ENCODE results near the gene PLA2G4A. TPM values are rescaled to one million over a fixed set of nuclear protein-coding genes. Genes with fewer than 3 reads are reported as not detected.

Gene PLA2G4A
- total RNA-seq, 3 donors from 2014 or later: 5.3 to 26.8 (median 6.9) TPM

GRCh38 chr1:187037973-187038553 lies 209.3 kb downstream of the PLA2G4A start:
- H3K36me3 ChIP-seq (ENCODE audit: low read depth): no peaks in the 10 kb centered on the region
- no peaks in the 10 kb centered on the region for H3K4me1 ChIP-seq (ENCODE audit: low read depth)
- DNase-seq (no peak), ATAC-seq (no peak)
- TF ChIP-seq, protein P1, sequence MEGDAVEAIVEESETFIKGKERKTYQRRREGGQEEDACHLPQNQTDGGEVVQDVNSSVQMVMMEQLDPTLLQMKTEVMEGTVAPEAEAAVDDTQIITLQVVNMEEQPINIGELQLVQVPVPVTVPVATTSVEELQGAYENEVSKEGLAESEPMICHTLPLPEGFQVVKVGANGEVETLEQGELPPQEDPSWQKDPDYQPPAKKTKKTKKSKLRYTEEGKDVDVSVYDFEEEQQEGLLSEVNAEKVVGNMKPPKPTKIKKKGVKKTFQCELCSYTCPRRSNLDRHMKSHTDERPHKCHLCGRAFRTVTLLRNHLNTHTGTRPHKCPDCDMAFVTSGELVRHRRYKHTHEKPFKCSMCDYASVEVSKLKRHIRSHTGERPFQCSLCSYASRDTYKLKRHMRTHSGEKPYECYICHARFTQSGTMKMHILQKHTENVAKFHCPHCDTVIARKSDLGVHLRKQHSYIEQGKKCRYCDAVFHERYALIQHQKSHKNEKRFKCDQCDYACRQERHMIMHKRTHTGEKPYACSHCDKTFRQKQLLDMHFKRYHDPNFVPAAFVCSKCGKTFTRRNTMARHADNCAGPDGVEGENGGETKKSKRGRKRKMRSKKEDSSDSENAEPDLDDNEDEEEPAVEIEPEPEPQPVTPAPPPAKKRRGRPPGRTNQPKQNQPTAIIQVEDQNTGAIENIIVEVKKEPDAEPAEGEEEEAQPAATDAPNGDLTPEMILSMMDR (IDR thresholded peaks at IDR 0.05): no peak
- intact Hi-C loops (cut with DNase I, micrococcal nuclease): no loop called here
- H3K9me3 ChIP-seq: no peaks in the 10 kb centered on the region
- no peak overlapping the region for H3K4me3 ChIP-seq

Other genes with a start within 250 kb of the PLA2G4A start
- 10 to 100 TPM in 1 of 3 donors, 1 to 10 TPM in 1, under 1 TPM in 1; 0.75 to 36.6 (median 8.4) TPM for gene PTGS2, start 148.5 kb upstream of the PLA2G4A start, total RNA-seq

All from mucosa of descending colon (tissue), 3 donors.